CD4-positive, alpha-beta T cell treated with Interferon gamma for 1 hour (primary cell): ENCODE measurements around the gene KCNQ4.

Experiments used
- DNase-seq: peaks from one replicate; pipeline ENCODE4 v3.0.0-alpha.2; 2020

The KCNQ4 gene

GRCh38 chr1:40844079-40844478 is 60.5 kb downstream of the KCNQ4 start:
- DNase-seq = no peak

GRCh38 chr1:40844887-40845878 is 61.6 kb downstream of the KCNQ4 start:
- no peak for DNase-seq

GRCh38 chr1:40845895-40846294 is 62.3 kb downstream of the KCNQ4 start:
- DNase-seq = no peak

- no peak for DNase-seq
These were observed 63.6 kb downstream of the KCNQ4 start for GRCh38 chr1:40847023-40847745.

GRCh38 chr1:40848530-40849189 is 65.1 kb downstream of the KCNQ4 start:
- DNase-seq = peak; percentile 14

GRCh38 chr1:40849801-40850592 is 66.4 kb downstream of the KCNQ4 start:
- peak; percentile 75 for DNase-seq

- DNase-seq = no peak
These were observed 68.1 kb downstream of the KCNQ4 start for GRCh38 chr1:40851643-40852042.

- no peak for DNase-seq
These were observed 69.7 kb downstream of the KCNQ4 start for GRCh38 chr1:40853113-40853884.

- DNase-seq = no peak
These were observed 70.2 kb downstream of the KCNQ4 start for GRCh38 chr1:40853885-40854170.

- DNase-seq = no peak
These were observed 71.9 kb downstream of the KCNQ4 start for GRCh38 chr1:40855513-40855912.

GRCh38 chr1:40856116-40856515 is 72.5 kb downstream of the KCNQ4 start:
- no peak for DNase-seq

GRCh38 chr1:40856656-40857302 is 73.2 kb downstream of the KCNQ4 start:
- DNase-seq = no peak

GRCh38 chr1:40857737-40858136 is 74.2 kb downstream of the KCNQ4 start:
- no peak for DNase-seq

GRCh38 chr1:40858856-40859416 is 75.3 kb downstream of the KCNQ4 start:
- DNase-seq = no peak

- DNase-seq = peak; percentile 31
These were observed 77.2 kb downstream of the KCNQ4 start for GRCh38 chr1:40860706-40861223.

GRCh38 chr1:40861224-40862003 is 77.8 kb downstream of the KCNQ4 start:
- peak; percentile 26 for DNase-seq

- DNase-seq = peak; percentile 94
These were observed 78.6 kb downstream of the KCNQ4 start, which contains the start of gene CITED4 for GRCh38 chr1:40862008-40862863. TSS of gene CITED4 (minus strand) at chr1:40862363. CDS start at chr1:40862127, 236 bp downstream.

GRCh38 chr1:40868051-40868723 is 84.6 kb downstream of the KCNQ4 start:
- DNase-seq = no peak
